Pancreas (tissue), 10 donors: ENCODE measurements around the gene FGD4. TPM values are rescaled to one million over a fixed set of nuclear protein-coding genes. Genes with fewer than 3 reads are reported as not detected.
A peak's percentile ranks its signal among the peaks of the same experiment; 100 is the strongest.

ENCODE experiments used
- ATAC-seq, 4 donors: fragments of 200-7000 bp; cut with Tn5 transposase; one replicate each; pipeline versions ENCODE4 v1.8.0 to v1.9.1; 2020; ENCODE audit warnings: mild to moderate bottlenecking in 4 of 4, moderate library complexity in 4 of 4
- DNase-seq, 6 donors: peaks; one replicate each; pipeline ENCODE4 v3.0.0-alpha.2; 2020
- FAIRE-seq: peaks from 2 replicates; lab custom pipeline; 2012; peaks lifted over from hg19 to GRCh38; lab: Jason Lieb, UNC
- H3K27ac ChIP-seq, 4 donors: fragments of 200-600 bp; sonication (generic); 1 replicate in 3 of 4; 2 replicates in 1 of 4; pipeline versions ENCODE4 v1.5.0 to v1.8.0; 2020
- H3K27me3 ChIP-seq, 4 donors: fragments of 200-600 bp; one replicate each; pipeline ENCODE4 v1.8.0; 2021
- H3K36me3 ChIP-seq, 3 donors: fragments of 200-600 bp; sonication (generic) in 1 of 3; one replicate each; pipeline versions ENCODE4 v1.5.0 to v1.8.0; 2020 to 2021
- H3K4me1 ChIP-seq, 3 donors: fragments of 200-600 bp; one replicate each; pipeline ENCODE4 v1.8.0; 2021
- H3K4me3 ChIP-seq, 4 donors: fragments of 200-600 bp; sonication (generic) in 2 of 4; one replicate each; pipeline versions ENCODE4 v1.5.0 to v1.8.0; 2020 to 2021
- H3K9me3 ChIP-seq, 4 donors: fragments of 200-600 bp; one replicate each; pipeline ENCODE4 v1.8.0; 2021
- CTCF ChIP-seq, 4 donors: fragments of 200-600 bp; sonication (generic) in 3 of 4; IDR thresholded peaks; one replicate each; pipeline versions ENCODE4 v1.5.0 to v1.8.0; 2021; ENCODE audit warnings: antibody characterized with exemption in 4 of 4
- WGBS, 2 donors: extraction: QIAGEN DNeasy Blood & Tissue Kit; methylation state at CpG; one replicate each; pipeline ENCODE4 v1.1.7; 2013; 5-methylcytosine and 5-hydroxymethylcytosine counted together
- intact Hi-C, 3 donors: fragments of 100-400 bp; cut with DNase I; formaldehyde crosslinking; loops; one replicate each; pipeline versions ENCODE4 v1.11.1 to v1.14.2; 2022
- polyA plus RNA-seq, 2 donors: library from polyadenylated mRNA; stranded (reverse); fragments of 200-250 nt; gene quantifications; one replicate each; pipeline ENCODE4 v1.2.3, GENCODE V29; 2013
- total RNA-seq, 6 donors: library from RNA; stranded (reverse); fragmentation: NEBNext Ultra II Directional in 4 of 6; extraction: Animal tissue kit (Norgen Biotek cat#: 25700) in 4 of 6; gene quantifications; one replicate each; pipeline versions ENCODE4 v1.2.1 to v1.2.4, GENCODE V29; 2021 to 2023
- donor health status: healthy with polysubstance abuse.
- donor health status: DM: no; HTN: no; CAD: no; lungs with moderate emphysema.
- donor health status: DM: no; HTN: no; CAD: no.
- donor health status: control.
- donor health status: control.
- donor health status: Bipolar disorder and iron deficiency.
- donor health status: DM: yes; HTN: yes; CAD: no.
- donor health status: DM: no; HTN: no; CAD: no.
- donor health status: DM: no; HTN: no; CAD: no.
- donor health status: DM: yes; HTN: yes; CAD: no.

The FGD4 gene
- total and polyA plus RNA-seq, 8 donors: 3.6 to 26.5 (median 14.5) TPM

GRCh38 chr12:32679091-32679919 is 279.9 kb downstream of the FGD4 start, which contains the start of gene DNM1L:
TSS of gene DNM1L (plus strand) at chr12:32679301. CDS start at chr12:32679364, 63 bp downstream.
- Histone ChIP-seq H3K9me3 (no peaks in the 10 kb centered on the region), H3K4me3 (peak within 1 kb of the TSS; percentile 76 to 96 (median 93)), H3K27ac (peak within 1 kb of the TSS; percentile 77 to 90 (median 88)), H3K27me3 (no peaks in the 10 kb centered on the region), H3K36me3 (no peaks in the 10 kb centered on the region), H3K4me1 (peaks cover 0 to 7% (median 7%) of the 10 kb centered on the region in 3 donors)
- DNase-seq (peak; percentile 92 to 95 (median 94)), FAIRE-seq (no peak), ATAC-seq (peak; percentile 98 to 99 (median 98))
- no peak for TF ChIP-seq CTCF (IDR thresholded peaks at IDR 0.05)
- 1% methylated on average over 60 to 76 of the region's 76 CpGs for WGBS, 2 donors
- intact Hi-C loops: no loop called here

DNA sequence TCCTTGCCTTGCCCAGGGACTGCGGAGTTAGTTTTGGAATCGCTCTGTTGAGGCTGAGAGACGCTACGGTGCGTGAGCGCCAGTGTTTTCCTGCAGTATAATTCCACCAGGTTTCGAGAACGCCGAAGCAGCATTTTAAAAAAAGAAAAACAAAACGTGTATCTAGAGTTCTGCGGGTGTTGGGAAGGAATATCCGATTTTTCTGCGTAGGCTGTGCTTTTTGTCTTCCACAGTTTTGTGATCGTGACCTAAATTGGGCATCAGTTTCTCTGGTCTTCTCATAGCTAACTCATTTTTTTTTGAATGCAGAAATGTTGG is 280.5 kb downstream of the FGD4 start:
- Histone ChIP-seq H3K27me3 (no peaks in the 10 kb centered on the region), H3K36me3 (no peaks in the 10 kb centered on the region), H3K9me3 (no peaks in the 10 kb centered on the region), H3K4me3 (peak overlapping the region; percentile 76 to 96 (median 93)), H3K27ac (peak overlapping the region; percentile 77 to 90 (median 88)), H3K4me1 (peaks cover 0 to 7% (median 7%) of the 10 kb centered on the region in 3 donors)
- FAIRE-seq (no peak), ATAC-seq (peak in 2 of 4 donors; percentile 10), DNase-seq (no peak)
- intact Hi-C loops: no loop called here
- no peak for TF ChIP-seq CTCF (IDR thresholded peaks at IDR 0.05)
- WGBS, 2 donors: 0 to 1% methylated on average over 14 of the region's 14 CpGs

DNA sequence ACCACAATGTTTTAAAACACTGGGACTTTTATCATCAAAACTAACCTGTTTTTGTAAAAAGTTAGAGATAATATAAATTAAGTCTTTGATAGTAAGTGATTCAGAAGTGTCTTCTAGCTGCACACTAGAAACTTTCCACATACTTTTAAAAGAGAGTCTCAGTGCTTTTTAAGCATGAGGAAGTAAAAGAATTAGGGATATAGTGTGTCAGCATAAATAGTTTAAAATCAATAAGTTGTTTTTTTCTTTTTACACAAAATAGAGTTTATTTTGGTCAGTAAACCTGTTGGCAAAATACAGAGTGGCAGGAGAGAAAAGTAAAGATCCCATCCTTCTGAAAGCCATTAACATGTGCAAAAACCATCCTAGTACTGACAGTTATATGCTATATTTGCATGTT is 281.4 kb downstream of the FGD4 start:
- intact Hi-C loops: no loop called here
- Histone ChIP-seq H3K9me3 (no peaks in the 10 kb centered on the region), H3K27ac (no peak overlapping the region), H3K27me3 (no peaks in the 10 kb centered on the region), H3K36me3 (no peaks in the 10 kb centered on the region), H3K4me3 (peak overlapping the region in 1 of 4 donors; percentile 76), H3K4me1 (peaks cover 0 to 7% (median 7%) of the 10 kb centered on the region in 3 donors)
- no peak for DNase-seq
- no peak for FAIRE-seq
- ATAC-seq: no peak
- TF ChIP-seq CTCF (IDR thresholded peaks at IDR 0.05): no peak

DNA sequence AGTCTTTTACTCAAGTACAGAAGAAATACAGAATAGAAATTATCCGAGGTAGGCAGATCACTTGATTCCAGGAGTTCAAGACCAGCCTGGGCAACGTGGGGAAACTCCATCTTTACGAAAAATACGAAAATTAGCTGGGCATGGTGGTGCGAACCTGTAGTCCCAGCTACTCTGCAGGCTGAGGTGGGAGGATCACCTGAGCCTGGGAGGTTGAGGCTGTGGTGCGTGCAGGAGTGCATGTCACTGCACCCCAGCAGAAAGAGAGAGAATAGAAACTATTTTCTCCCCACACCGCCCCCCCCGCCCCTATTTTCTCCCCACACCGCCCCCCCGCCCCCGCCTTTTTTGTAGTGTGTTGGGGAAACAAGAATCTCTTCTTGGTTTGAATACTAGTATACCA is 281.9 kb downstream of the FGD4 start:
- Histone ChIP-seq H3K4me3 (no peak overlapping the region), H3K36me3 (no peaks in the 10 kb centered on the region), H3K9me3 (no peaks in the 10 kb centered on the region), H3K27me3 (no peaks in the 10 kb centered on the region), H3K27ac (no peak overlapping the region), H3K4me1 (peaks cover 0 to 7% (median 7%) of the 10 kb centered on the region in 3 donors)
- intact Hi-C loops: no loop called here
- no peak for DNase-seq
- ATAC-seq: no peak
- no peak for FAIRE-seq
- 79 to 80% methylated on average over 11 of the region's 11 CpGs for WGBS, 2 donors
- TF ChIP-seq CTCF (IDR thresholded peaks at IDR 0.05): no peak

DNA sequence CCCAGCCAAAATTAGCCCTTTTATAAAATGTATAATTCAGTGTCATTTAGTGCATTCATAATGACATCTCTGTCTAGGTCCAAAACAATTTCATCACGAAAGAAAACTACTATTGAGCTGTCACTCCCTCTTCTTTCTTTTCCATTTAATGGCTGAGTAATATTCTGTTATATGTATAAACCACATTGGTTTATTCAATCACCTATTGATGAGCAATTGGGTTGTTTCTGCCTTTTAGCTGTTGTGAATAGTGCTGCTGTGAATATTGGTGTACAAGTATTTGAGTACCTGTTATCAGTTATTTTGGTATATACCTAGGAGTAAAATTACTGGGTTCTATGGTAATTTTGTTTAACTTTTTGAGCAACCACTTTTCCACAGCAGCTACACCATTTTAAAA is 287.0 kb downstream of the FGD4 start:
- Histone ChIP-seq H3K27ac (no peak overlapping the region), H3K4me1 (no peaks in the 10 kb centered on the region), H3K9me3 (no peaks in the 10 kb centered on the region), H3K27me3 (no peaks in the 10 kb centered on the region), H3K4me3 (no peak overlapping the region), H3K36me3 (no peaks in the 10 kb centered on the region)
- ATAC-seq (no peak), FAIRE-seq (no peak), DNase-seq (no peak)
- no peak for TF ChIP-seq CTCF (IDR thresholded peaks at IDR 0.05)
- 96 to 100% methylated on average over 1 of the region's 1 CpG for WGBS, 2 donors
- intact Hi-C loops: no loop called here
